GM12891 (cell line): ENCODE results near the gene LAD1.

ENCODE experiments used
- DNase-seq: peaks from one replicate; pipeline ENCODE4 v3.0.0; 2011; ENCODE audit warnings: low spot score; ENCODE audit not compliant: insufficient read length
- FAIRE-seq: peaks from 2 replicates; lab custom pipeline; 2011; peaks lifted over from hg19 to GRCh38; lab: Jason Lieb, UNC
- PAX5 ChIP-seq: IDR thresholded peaks from 2 replicates; pipeline ENCODE4 v1.6.1; 2011; ENCODE audit warnings: low read length, moderate library complexity, mild to moderate bottlenecking; ENCODE audit not compliant: insufficient read depth, severe bottlenecking
- POLR2A ChIP-seq: IDR thresholded peaks from 2 replicates; pipeline ENCODE4 v1.6.1; 2011; ENCODE audit warnings: low read depth, low read length, control low read depth
- POLR2AphosphoS5 ChIP-seq: IDR thresholded peaks from 2 replicates; pipeline ENCODE4 v1.6.1; 2011; ENCODE audit warnings: low read depth, low read length, control low read depth
- POU2F2 ChIP-seq: IDR thresholded peaks from 2 replicates; pipeline ENCODE4 v1.6.1; 2011; ENCODE audit warnings: low read depth, mild to moderate bottlenecking, control low read depth, low read length, moderate library complexity
- SPI1 ChIP-seq: IDR thresholded peaks from 2 replicates; pipeline ENCODE4 v1.6.1; 2011; ENCODE audit warnings: low read depth, low read length, control low read depth
- TAF1 ChIP-seq: IDR thresholded peaks from 2 replicates; pipeline ENCODE4 v1.6.1; 2011; ENCODE audit warnings: low read depth, low read length, control low read depth

The LAD1 gene

GRCh38 chr1:201353186-201353940, 45.8 kb downstream of the LAD1 start:
- DNase-seq: no peak
- no peak for TF ChIP-seq POLR2A
- TF ChIP-seq POU2F2: no peak
- no peak for TF ChIP-seq SPI1
- no peak for TF ChIP-seq PAX5
- no peak for TF ChIP-seq TAF1
- TF ChIP-seq POLR2AphosphoS5: no peak
- no peak for FAIRE-seq

GRCh38 chr1:201351617-201352016, 47.5 kb downstream of the LAD1 start:
- no peak for FAIRE-seq
- no peak for DNase-seq
- TF ChIP-seq POLR2AphosphoS5 (no peak), TAF1 (no peak)

GRCh38 chr1:201350884-201351283, 48.2 kb downstream of the LAD1 start:
- FAIRE-seq: no peak
- no peak for TF ChIP-seq POLR2A
- no peak for DNase-seq

GRCh38 chr1:201350361-201350725, 48.8 kb downstream of the LAD1 start:
- no peak for TF ChIP-seq POU2F2
- no peak for FAIRE-seq

GRCh38 chr1:201349092-201349491, 50.0 kb downstream of the LAD1 start:
- TF ChIP-seq POU2F2 (no peak), TAF1 (no peak), SPI1 (no peak), POLR2AphosphoS5 (no peak), PAX5 (no peak), POLR2A (no peak)
- no peak for FAIRE-seq
- no peak for DNase-seq

More at GRCh38 chr1:201350361-201350725, 48.8 kb downstream of the LAD1 start:
- DNase-seq: no peak

GRCh38 chr1:201348211-201348566, 50.9 kb downstream of the LAD1 start:
- FAIRE-seq (no peak), DNase-seq (peak; percentile 52)
- no peak for TF ChIP-seq PAX5
- TF ChIP-seq POU2F2: no peak
- TF ChIP-seq POLR2A: no peak
- no peak for TF ChIP-seq SPI1
- no peak for TF ChIP-seq POLR2AphosphoS5
- TF ChIP-seq TAF1: no peak

- no peak for FAIRE-seq
- TF ChIP-seq PAX5 (no peak), SPI1 (no peak), POLR2A (no peak), POLR2AphosphoS5 (no peak), TAF1 (no peak)
- no peak for DNase-seq
These were observed 51.5 kb downstream of the LAD1 start for GRCh38 chr1:201347498-201348210.

- DNase-seq (no peak), FAIRE-seq (no peak)
- TF ChIP-seq PAX5 (no peak), TAF1 (no peak), POLR2A (no peak), POU2F2 (no peak), SPI1 (no peak), POLR2AphosphoS5 (no peak)
These were observed 52.1 kb downstream of the LAD1 start for GRCh38 chr1:201346987-201347386.

GRCh38 chr1:201346337-201346939, 52.7 kb downstream of the LAD1 start:
- DNase-seq (no peak), FAIRE-seq (no peak)
- TF ChIP-seq POLR2A (no peak), SPI1 (no peak), TAF1 (no peak), POLR2AphosphoS5 (no peak), PAX5 (no peak), POU2F2 (no peak)

GRCh38 chr1:201345081-201345355, 54.1 kb downstream of the LAD1 start:
- FAIRE-seq (no peak), DNase-seq (no peak)
- TF ChIP-seq POLR2A (no peak), PAX5 (no peak), POU2F2 (no peak), POLR2AphosphoS5 (no peak), SPI1 (no peak), TAF1 (no peak)
